Left ventricle myocardium inferior (tissue), 1 donor: ENCODE data around the gene PRG2. TPM values are rescaled to one million over a fixed set of nuclear protein-coding genes. Genes with fewer than 3 reads are reported as not detected.

ENCODE experiments used
- DNase-seq: peaks from one replicate; pipeline ENCODE4 v3.0.0-alpha.2; 2020
- H3K27ac ChIP-seq: fragments of 200-600 bp; replicated peaks from 2 replicates; pipeline ENCODE4 v1.8.0; 2021
- H3K27me3 ChIP-seq: fragments of 200-600 bp; 2 replicates; pipeline ENCODE4 v1.8.0; 2021; ENCODE audit warnings: low read depth
- H3K36me3 ChIP-seq: fragments of 200-600 bp; 2 replicates; pipeline ENCODE4 v1.8.0; 2021
- H3K4me1 ChIP-seq: fragments of 200-600 bp; 2 replicates; pipeline ENCODE4 v1.8.0; 2021
- H3K4me3 ChIP-seq: fragments of 200-600 bp; 2 replicates; pipeline ENCODE4 v1.8.0; 2021; ENCODE audit warnings: mild to moderate bottlenecking, moderate library complexity
- H3K9me3 ChIP-seq: fragments of 200-600 bp; replicated peaks from 2 replicates; pipeline ENCODE4 v1.8.0; 2021
- intact Hi-C: fragments of 100-400 bp; cut with micrococcal nuclease; formaldehyde crosslinking; loops from one replicate; pipeline ENCODE4 v1.11.0; 2022
- total RNA-seq: library from RNA; stranded (reverse); fragmentation: NEBNext Ultra II Directional; extraction: Animal tissue kit (Norgen Biotek cat#: 25700); gene quantifications from one replicate; pipeline ENCODE4 v1.2.1, GENCODE V29; 2021
- TF ChIP-seq, protein P1 (sequence below): fragments of 200-600 bp; IDR thresholded peaks from 2 replicates; pipeline ENCODE4 v1.8.0; 2021; ENCODE audit warnings: antibody characterized with exemption, mild to moderate bottlenecking, borderline replicate concordance
- donor health status: DM: no; HTN: yes; CAD: no; lungs with severe emphysema.

The PRG2 gene
- total RNA-seq, 1 donor from 2014 or later: not detected

DNA sequence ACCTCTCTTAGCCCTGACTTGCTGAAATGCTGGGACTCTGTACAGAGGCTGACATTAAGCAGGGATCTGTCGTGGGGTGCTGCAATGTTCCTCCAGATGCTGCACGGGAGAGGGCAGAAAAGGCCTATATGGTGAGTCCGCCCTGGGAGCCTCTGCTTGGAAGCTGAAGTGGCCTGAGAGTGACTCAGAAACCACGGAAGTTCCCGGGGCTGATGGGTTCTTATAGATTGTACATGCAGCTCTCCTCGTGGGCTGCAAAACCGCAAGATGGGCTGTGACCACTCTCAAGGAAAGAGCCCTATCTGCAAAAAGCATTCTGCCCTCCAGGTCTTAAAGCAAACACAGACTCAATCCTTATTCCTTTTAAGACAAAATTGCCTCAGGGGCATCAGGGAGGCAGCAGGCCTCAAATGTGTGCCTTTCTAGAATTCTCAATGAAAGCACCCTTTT is 42.3 kb upstream of the PRG2 start:
- Histone ChIP-seq H3K36me3 (no peaks in the 10 kb centered on the region), H3K4me1 (peaks cover 27% of the 10 kb centered on the region), H3K4me3 (no peak overlapping the region), H3K27ac (no peak overlapping the region), H3K9me3 (no peaks in the 10 kb centered on the region), H3K27me3 (no peaks in the 10 kb centered on the region)
- DNase-seq: no peak
- intact Hi-C loops: no loop called here
- TF ChIP-seq, protein P1, sequence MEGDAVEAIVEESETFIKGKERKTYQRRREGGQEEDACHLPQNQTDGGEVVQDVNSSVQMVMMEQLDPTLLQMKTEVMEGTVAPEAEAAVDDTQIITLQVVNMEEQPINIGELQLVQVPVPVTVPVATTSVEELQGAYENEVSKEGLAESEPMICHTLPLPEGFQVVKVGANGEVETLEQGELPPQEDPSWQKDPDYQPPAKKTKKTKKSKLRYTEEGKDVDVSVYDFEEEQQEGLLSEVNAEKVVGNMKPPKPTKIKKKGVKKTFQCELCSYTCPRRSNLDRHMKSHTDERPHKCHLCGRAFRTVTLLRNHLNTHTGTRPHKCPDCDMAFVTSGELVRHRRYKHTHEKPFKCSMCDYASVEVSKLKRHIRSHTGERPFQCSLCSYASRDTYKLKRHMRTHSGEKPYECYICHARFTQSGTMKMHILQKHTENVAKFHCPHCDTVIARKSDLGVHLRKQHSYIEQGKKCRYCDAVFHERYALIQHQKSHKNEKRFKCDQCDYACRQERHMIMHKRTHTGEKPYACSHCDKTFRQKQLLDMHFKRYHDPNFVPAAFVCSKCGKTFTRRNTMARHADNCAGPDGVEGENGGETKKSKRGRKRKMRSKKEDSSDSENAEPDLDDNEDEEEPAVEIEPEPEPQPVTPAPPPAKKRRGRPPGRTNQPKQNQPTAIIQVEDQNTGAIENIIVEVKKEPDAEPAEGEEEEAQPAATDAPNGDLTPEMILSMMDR: no peak

DNA sequence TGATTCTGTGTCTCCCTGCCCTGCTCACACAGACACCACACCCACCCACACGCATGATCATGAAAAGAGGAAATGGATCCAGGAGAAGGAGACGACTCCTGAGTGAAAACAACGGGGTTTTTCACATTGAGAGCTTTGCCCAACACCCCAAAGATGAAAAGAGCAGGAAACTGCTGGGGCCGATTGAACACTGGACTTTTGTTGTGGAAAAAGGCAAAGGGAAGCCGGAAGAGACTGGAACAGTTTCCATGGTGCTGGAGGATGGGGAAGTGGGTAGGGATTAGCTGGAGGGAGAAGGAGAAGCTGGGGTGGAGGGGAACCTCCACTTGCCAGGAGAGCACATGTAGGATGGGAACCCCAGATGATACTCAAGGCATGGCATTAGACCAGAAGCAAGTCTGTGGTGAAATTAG is 41.7 kb upstream of the PRG2 start:
- DNase-seq: no peak
- intact Hi-C loops: no loop called here
- TF ChIP-seq, protein P1: no peak
- Histone ChIP-seq H3K4me3 (no peak overlapping the region), H3K27me3 (no peaks in the 10 kb centered on the region), H3K4me1 (peaks cover 33% of the 10 kb centered on the region), H3K9me3 (no peaks in the 10 kb centered on the region), H3K36me3 (no peaks in the 10 kb centered on the region), H3K27ac (no peak overlapping the region)

DNA sequence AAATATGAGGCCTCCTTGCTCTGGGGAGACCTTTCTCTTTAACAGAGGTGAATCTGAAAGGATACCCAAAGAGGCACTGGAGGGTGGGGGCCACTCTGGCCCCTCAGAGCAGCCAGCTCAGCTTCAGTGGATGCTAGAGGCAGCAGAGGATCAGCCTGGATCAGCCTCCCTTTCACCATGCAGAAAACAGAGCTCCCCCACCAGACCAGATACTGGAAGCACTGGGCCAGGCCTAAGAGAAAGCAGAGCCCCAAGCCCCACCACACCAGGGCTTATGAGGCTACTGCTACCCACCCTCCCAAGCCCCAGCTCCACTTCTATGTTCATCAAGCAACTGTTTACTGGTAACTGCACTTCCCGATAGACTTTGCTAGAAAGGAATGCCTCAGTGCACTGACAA is 40.5 kb upstream of the PRG2 start:
- Histone ChIP-seq H3K27ac (no peak overlapping the region), H3K4me1 (peaks cover 45% of the 10 kb centered on the region), H3K36me3 (no peaks in the 10 kb centered on the region), H3K27me3 (no peaks in the 10 kb centered on the region), H3K4me3 (no peak overlapping the region), H3K9me3 (no peaks in the 10 kb centered on the region)
- DNase-seq: no peak
- TF ChIP-seq, protein P1: no peak
- intact Hi-C loops: no loop called here

DNA sequence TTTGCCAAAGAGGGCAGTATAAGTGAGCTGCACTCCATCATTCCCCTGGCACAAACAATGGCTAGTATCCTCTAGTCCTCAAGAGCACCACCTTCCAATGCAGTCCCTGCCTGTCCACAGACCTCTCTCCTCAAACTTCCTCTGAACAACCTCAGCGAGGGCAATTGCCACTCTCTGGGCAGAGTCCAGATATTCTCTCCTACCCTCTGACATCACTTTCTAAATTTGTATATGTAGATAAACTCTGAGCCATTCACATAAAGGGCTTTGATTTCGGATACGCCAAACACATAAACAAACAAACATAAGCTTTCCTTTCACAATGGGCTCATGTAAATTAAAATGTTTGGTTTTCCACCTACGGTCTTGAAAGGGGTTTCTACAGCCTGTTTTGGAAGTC is 39.5 kb upstream of the PRG2 start:
- no peak overlapping the region for H3K27ac ChIP-seq

DNA sequence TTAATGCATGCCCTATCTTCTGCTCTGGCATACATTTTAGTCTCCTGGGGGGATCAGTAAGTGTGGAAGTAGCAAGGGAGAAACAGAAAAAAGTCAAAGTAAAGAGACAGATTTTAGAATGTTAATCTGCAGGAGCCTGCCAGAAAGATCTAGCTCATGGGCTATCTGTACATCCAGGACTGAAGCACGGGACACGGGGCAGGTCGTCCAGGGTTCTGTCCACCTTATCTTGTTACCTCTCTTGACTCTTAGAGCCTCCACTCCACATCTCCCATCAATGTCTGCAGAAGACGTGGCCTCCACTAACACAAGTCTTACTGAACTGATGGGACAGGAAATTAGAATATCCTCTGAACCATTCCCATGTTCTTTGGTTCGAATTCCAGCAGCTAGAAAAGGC is 38.2 kb upstream of the PRG2 start:
- peaks cover 68% of the 10 kb centered on the region for H3K4me1 ChIP-seq

More for the DNA sequence above, 39.5 kb upstream of the PRG2 start:
- H3K9me3 ChIP-seq: no peaks in the 10 kb centered on the region
- H3K4me1 ChIP-seq: peaks cover 55% of the 10 kb centered on the region
- no peak for DNase-seq
- TF ChIP-seq, protein P1: no peak
- no peak overlapping the region for H3K4me3 ChIP-seq
- intact Hi-C loops: no loop called here
- no peaks in the 10 kb centered on the region for H3K36me3 ChIP-seq
- no peaks in the 10 kb centered on the region for H3K27me3 ChIP-seq

More for the DNA sequence above, 38.2 kb upstream of the PRG2 start:
- Histone ChIP-seq H3K27me3 (no peaks in the 10 kb centered on the region), H3K4me3 (no peak overlapping the region), H3K36me3 (peaks cover 4% of the 10 kb centered on the region), H3K9me3 (no peaks in the 10 kb centered on the region), H3K27ac (peak overlapping the region; percentile 96)
- intact Hi-C loops: no loop called here
- DNase-seq: no peak
- TF ChIP-seq, protein P1: no peak
